ENCODE measurements around the gene PABPC1L2B.
"Not testable (repeated sequence)": the region's sequence is repeated elsewhere in the genome, so short reads cannot be mapped to it uniquely, and the experiment has no call there.

The PABPC1L2B gene

DNA sequence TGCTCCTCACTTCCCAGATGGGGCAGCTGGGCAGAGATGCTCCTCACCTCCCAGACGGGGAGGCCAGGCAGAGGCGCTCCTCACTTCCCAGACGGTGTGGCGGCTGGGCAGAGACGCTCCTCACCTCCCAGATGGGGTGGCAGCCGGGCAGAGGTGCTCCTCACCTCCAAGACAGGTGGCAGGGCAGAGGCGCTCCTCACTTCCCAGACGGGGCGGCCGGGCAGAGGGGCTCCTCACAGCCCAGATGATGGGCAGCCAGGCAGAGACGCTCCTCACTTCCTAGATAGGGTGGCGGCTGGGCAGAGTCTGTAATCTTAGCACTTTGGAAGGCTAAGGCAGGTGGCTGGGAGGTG, 19.3 kb downstream of the PABPC1L2B start:
- WGBS (ENCODE audit: insufficient coverage): 98% methylated on average over 12 of the region's 12 CpGs
- H3K4me3 ChIP-seq (ENCODE audit: control insufficient read depth in 1 of 7, extremely low read depth in 1 of 7, insufficient read depth in 4 of 7, low read depth in 2 of 7, low read length in 6 of 7); H3K4me1 ChIP-seq (ENCODE audit: control extremely low read depth in 1 of 4, control insufficient read depth in 4 of 4, insufficient read depth in 4 of 4, low read length in 3 of 4); H3K27ac ChIP-seq (ENCODE audit: insufficient read depth in 1 of 2, low read depth in 1 of 2, low read length in 2 of 2, poor library complexity in 1 of 2, severe bottlenecking in 2 of 2); H3K9me3 ChIP-seq (ENCODE audit: control extremely low read depth in 1 of 5, control insufficient read depth in 4 of 5, insufficient read depth in 2 of 5, low read depth in 1 of 5, low read length in 4 of 5); H3K36me3 ChIP-seq (ENCODE audit: control insufficient read depth in 4 of 4, insufficient read depth in 4 of 4, low read length in 3 of 4); POLR2A ChIA-PET; CTCF ChIA-PET; DNase-seq; H3K27me3 ChIP-seq (replicated peaks in 2 of 5; ENCODE audit: control insufficient read depth in 4 of 5, insufficient read depth in 5 of 5, low read length in 4 of 5): not testable (repeated sequence)

DNA sequence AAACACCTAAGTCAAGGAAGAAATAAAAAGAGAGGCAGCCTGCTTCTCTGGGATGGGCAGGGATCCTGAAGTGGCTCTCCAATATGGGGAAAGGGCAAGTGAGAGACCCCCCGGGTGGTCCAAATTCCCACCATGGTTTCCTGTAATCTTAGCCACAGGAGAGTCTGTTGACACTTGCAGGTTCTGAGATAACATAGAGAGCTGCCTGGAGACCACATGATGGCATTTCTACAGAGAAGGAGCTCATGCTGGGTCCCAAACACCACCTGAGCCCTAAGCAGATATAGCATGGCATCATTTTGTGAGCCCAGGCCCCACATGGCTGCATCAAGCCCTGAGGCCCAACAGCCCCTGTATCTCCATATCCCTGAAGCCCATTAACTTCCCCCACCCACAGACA, 26.1 kb downstream of the PABPC1L2B start:
- WGBS (ENCODE audit: insufficient coverage): no CpG with 5 or more reads among the region's 1 CpG
- CTCF ChIA-PET: no interaction called here
- H3K4me3 ChIP-seq (ENCODE audit: control insufficient read depth in 1 of 7, extremely low read depth in 1 of 7, insufficient read depth in 4 of 7, low read depth in 2 of 7, low read length in 6 of 7): no peak overlapping the region
- DNase-seq: no peak
- H3K36me3 ChIP-seq (ENCODE audit: control insufficient read depth in 4 of 4, insufficient read depth in 4 of 4, low read length in 3 of 4): no peaks in the 10 kb centered on the region
- peaks cover 0 to 2% (median 0%) of the 10 kb centered on the region in 5 experiments for H3K9me3 ChIP-seq (ENCODE audit: control extremely low read depth in 1 of 5, control insufficient read depth in 4 of 5, insufficient read depth in 2 of 5, low read depth in 1 of 5, low read length in 4 of 5)
- no peak overlapping the region for H3K27ac ChIP-seq (ENCODE audit: insufficient read depth in 1 of 2, low read depth in 1 of 2, low read length in 2 of 2, poor library complexity in 1 of 2, severe bottlenecking in 2 of 2)
- no peaks in the 10 kb centered on the region for H3K4me1 ChIP-seq (ENCODE audit: control extremely low read depth in 1 of 4, control insufficient read depth in 4 of 4, insufficient read depth in 4 of 4, low read length in 3 of 4)
- POLR2A ChIA-PET: no interaction called here
- H3K27me3 ChIP-seq (replicated peaks in 2 of 5; ENCODE audit: control insufficient read depth in 4 of 5, insufficient read depth in 5 of 5, low read length in 4 of 5): no peaks in the 10 kb centered on the region
